ENCODE data around the gene CATSPERE.

DNA sequence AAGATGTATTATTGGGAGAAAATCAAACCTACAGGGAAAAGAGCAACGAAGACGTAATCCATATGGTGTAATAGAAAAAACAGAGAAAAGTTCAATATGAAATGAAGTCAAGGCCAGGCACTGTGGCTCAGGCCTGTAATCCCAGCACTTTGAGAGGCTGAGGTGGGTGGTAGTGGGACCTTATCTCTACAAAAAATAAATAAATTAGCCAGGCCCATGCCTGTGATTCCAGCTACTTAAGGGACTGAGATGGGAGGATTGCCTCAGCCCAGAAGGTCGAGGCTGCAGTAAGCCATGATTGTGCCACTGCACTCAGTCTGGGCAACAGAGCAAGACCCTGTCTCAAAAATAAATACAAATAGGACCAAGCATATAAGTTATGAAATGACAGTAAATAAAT lies 203.3 kb downstream of the CATSPERE start:
- no peak for TF ChIP-seq YY1 (IDR thresholded peaks at IDR 0.05; ENCODE audit: low read depth, low read length)
- no peak for TF ChIP-seq POLR2A (IDR thresholded peaks at IDR 0.05; ENCODE audit: control extremely low read depth in 1 of 2, low read depth in 2 of 2, low read length in 2 of 2)
- no peak for TF ChIP-seq CTCF (IDR thresholded peaks at IDR 0.05; ENCODE audit: control extremely low read depth in 1 of 3, insufficient read depth in 1 of 3, low read depth in 1 of 3, low read length in 3 of 3)
- TF ChIP-seq FOSL1 (IDR thresholded peaks at IDR 0.05; ENCODE audit: insufficient read depth, low read depth, low read length): no peak
- TF ChIP-seq ATF3 (IDR thresholded peaks at IDR 0.05; ENCODE audit: insufficient read depth, low read depth, low read length): no peak
- no peak for TF ChIP-seq BRCA1 (IDR thresholded peaks at IDR 0.05; ENCODE audit: low read depth, low read length)
- TF ChIP-seq SRF (IDR thresholded peaks at IDR 0.05; ENCODE audit: low read depth, low read length): no peak
- no peak for TF ChIP-seq GABPA (IDR thresholded peaks at IDR 0.05; ENCODE audit: borderline replicate concordance, insufficient read depth, low read length)
